Liver (tissue), 9 donors: ENCODE data around the gene ZEB1. TPM values are rescaled to one million over a fixed set of nuclear protein-coding genes. Genes with fewer than 3 reads are reported as not detected.

Experiments used
- DNase-seq: peaks from one replicate; pipeline ENCODE4 v3.0.0-alpha.2; 2017; ENCODE audit warnings: low spot score
- H3K27ac ChIP-seq, 2 donors: one replicate each; pipeline ENCODE4 v1.7.0; 2013; ENCODE audit warnings: inconsistent platforms in 2 of 2, low read length in 2 of 2, control low read depth in 1 of 2, low read depth in 1 of 2, mild to moderate bottlenecking in 1 of 2
- H3K27me3 ChIP-seq, 4 donors: one replicate each; pipeline versions ENCODE4 v1.6.1 to v1.7.0; 2013; ENCODE audit warnings: low read length in 3 of 4, inconsistent platforms in 1 of 4, mild to moderate bottlenecking in 1 of 4, moderate library complexity in 1 of 4; ENCODE audit not compliant: control insufficient read depth in 4 of 4, insufficient read depth in 4 of 4
- H3K36me3 ChIP-seq, 4 donors: one replicate each; pipeline versions ENCODE4 v1.6.1 to v1.7.0; 2013; ENCODE audit warnings: low read length in 3 of 4, mild to moderate bottlenecking in 3 of 4, low read depth in 1 of 4, moderate library complexity in 1 of 4; ENCODE audit not compliant: control insufficient read depth in 4 of 4, insufficient read depth in 3 of 4
- H3K4me1 ChIP-seq, 4 donors: one replicate each; pipeline versions ENCODE4 v1.6.1 to v1.7.0; 2013; ENCODE audit warnings: low read length in 3 of 4, mild to moderate bottlenecking in 3 of 4, moderate library complexity in 1 of 4; ENCODE audit not compliant: control insufficient read depth in 4 of 4, insufficient read depth in 4 of 4
- H3K4me3 ChIP-seq, 3 donors: one replicate each; pipeline versions ENCODE4 v1.6.1 to v1.7.0; 2013; ENCODE audit warnings: low read length in 3 of 3, control low read depth in 1 of 3, low read depth in 1 of 3, mild to moderate bottlenecking in 1 of 3
- H3K9ac ChIP-seq, 2 donors: one replicate each; pipeline ENCODE4 v1.7.0; 2013; ENCODE audit warnings: low read length in 2 of 2, mild to moderate bottlenecking in 2 of 2, moderate library complexity in 2 of 2, control low read depth in 1 of 2, low read depth in 1 of 2
- H3K9me3 ChIP-seq, 4 donors: one replicate each; pipeline versions ENCODE4 v1.6.1 to v1.7.0; 2013; ENCODE audit warnings: low read length in 3 of 4; ENCODE audit not compliant: control insufficient read depth in 4 of 4
- ATF3 ChIP-seq: IDR thresholded peaks from 2 replicates; pipeline ENCODE4 v1.6.1; 2016; ENCODE audit warnings: antibody characterized with exemption
- CTCF ChIP-seq: fragments of 150-350 bp; IDR thresholded peaks from 2 replicates; pipeline ENCODE4 v1.5.1; 2017; ENCODE audit warnings: improper control_type of control experiment, low read depth, low read length; ENCODE audit not compliant: missing input control
- EGR1 ChIP-seq, 2 donors: IDR thresholded peaks; 2 replicates each; pipeline ENCODE4 v1.6.1; 2016 to 2018; ENCODE audit warnings: antibody characterized with exemption in 2 of 2, low read depth in 2 of 2
- FOXA1 ChIP-seq: IDR thresholded peaks from 2 replicates; pipeline ENCODE4 v1.6.1; 2016; ENCODE audit warnings: antibody characterized with exemption
- FOXA2 ChIP-seq: IDR thresholded peaks from 2 replicates; pipeline ENCODE4 v1.6.1; 2016; ENCODE audit warnings: antibody characterized with exemption
- GABPA ChIP-seq, 2 donors: IDR thresholded peaks in 1 of 2; conservative IDR thresholded peaks in 1 of 2; 2 replicates each; pipeline ENCODE4 v1.6.1; 2016; ENCODE audit warnings: antibody characterized with exemption in 2 of 2, mild to moderate bottlenecking in 1 of 2, moderate library complexity in 1 of 2
- HNF4A ChIP-seq, 2 donors: conservative IDR thresholded peaks; 2 replicates each; pipeline ENCODE4 v1.6.1; 2016; ENCODE audit warnings: antibody characterized with exemption in 2 of 2, mild to moderate bottlenecking in 2 of 2
- HNF4G ChIP-seq: IDR thresholded peaks from 2 replicates; pipeline ENCODE4 v1.6.1; 2016; ENCODE audit warnings: antibody characterized with exemption
- JUND ChIP-seq, 2 donors: IDR thresholded peaks; 2 replicates each; pipeline ENCODE4 v1.6.1; 2016; ENCODE audit warnings: antibody characterized with exemption in 2 of 2
- MAX ChIP-seq: IDR thresholded peaks from 2 replicates; pipeline ENCODE4 v1.6.1; 2016; ENCODE audit warnings: antibody characterized with exemption
- NR2F2 ChIP-seq: IDR thresholded peaks from 2 replicates; pipeline ENCODE4 v1.6.1; 2016; ENCODE audit warnings: antibody characterized with exemption
- RAD21 ChIP-seq, 2 donors: IDR thresholded peaks; 2 replicates each; pipeline ENCODE4 v1.6.1; 2016; ENCODE audit warnings: antibody characterized with exemption in 2 of 2, mild to moderate bottlenecking in 2 of 2
- REST ChIP-seq: IDR thresholded peaks from 2 replicates; pipeline ENCODE4 v1.6.1; 2016; ENCODE audit warnings: antibody characterized with exemption, mild to moderate bottlenecking
- RXRA ChIP-seq, 2 donors: IDR thresholded peaks; 2 replicates each; pipeline ENCODE4 v1.6.1; 2017 to 2018; ENCODE audit warnings: antibody characterized with exemption in 2 of 2, mild to moderate bottlenecking in 1 of 2
- TAF1 ChIP-seq: conservative IDR thresholded peaks from 2 replicates; pipeline ENCODE4 v1.6.1; 2016; ENCODE audit warnings: antibody characterized with exemption, mild to moderate bottlenecking
- YY1 ChIP-seq: IDR thresholded peaks from 2 replicates; pipeline ENCODE4 v1.6.1; 2016; ENCODE audit warnings: antibody characterized with exemption, mild to moderate bottlenecking
- ZBTB33 ChIP-seq: IDR thresholded peaks from 2 replicates; pipeline ENCODE4 v1.6.1; 2016; ENCODE audit warnings: antibody characterized with exemption
- WGBS: extraction: QIAGEN DNeasy Blood & Tissue Kit; methylation state at CpG from one replicate; pipeline ENCODE4 v1.1.7; 2013; 5-methylcytosine and 5-hydroxymethylcytosine counted together
- polyA plus RNA-seq, 2 donors: library from polyadenylated mRNA; stranded (reverse) in 1 of 2; unstranded in 1 of 2; fragments of 200-250 nt in 1 of 2; fragments of >200 nt in 1 of 2; fragmentation: Nextera tagmentation in 1 of 2; extraction: Ambion mirVana in 1 of 2; gene quantifications; one replicate each; pipeline versions ENCODE4 v1.2.1 to v1.2.3, GENCODE V29; 2013 to 2015
- total RNA-seq, 2 donors: library from RNA; depleted of rRNA; stranded (reverse); fragments of >200 nt; gene quantifications; one replicate each; pipeline ENCODE4 v1.2.3, GENCODE V29; 2014
- donor health status: healthy.
- donor health status: healthy.
- donor health status: healthy.
- donor health status: healthy.
- donor health status: healthy.

Gene ZEB1
- total and polyA plus RNA-seq, 4 donors = 3.2 to 19.6 (median 6.5) TPM

GRCh38 chr10:31320550-31321211 is 1.7 kb downstream of the ZEB1 start:
- no peak for DNase-seq
- Histone ChIP-seq H3K27ac (peak overlapping the region; percentile 91 to 95), H3K9me3 (no peaks in the 10 kb centered on the region), H3K9ac (peak overlapping the region; percentile 32 to 80), H3K4me1 (peaks cover 0 to 15% (median 3%) of the 10 kb centered on the region in 4 donors), H3K4me3 (peak overlapping the region; percentile 78 to 97 (median 80)), H3K27me3 (no peaks in the 10 kb centered on the region), H3K36me3 (no peaks in the 10 kb centered on the region)
- TF ChIP-seq MAX = peak; percentile 6
- no peak for TF ChIP-seq EGR1 (IDR thresholded peaks at IDR 0.05; ENCODE audit: low read depth in 2 of 2)
- no peak for TF ChIP-seq RXRA (IDR thresholded peaks at IDR 0.05)
- peak in 1 of 2 donors; percentile 5 for TF ChIP-seq RAD21 (IDR thresholded peaks at IDR 0.05)
- peak; percentile 72 for TF ChIP-seq YY1
- peak; percentile 28 for TF ChIP-seq REST
- WGBS = under 1% methylated on average over 43 of the region's 43 CpGs

- Histone ChIP-seq H3K4me3 (peak overlapping the region; percentile 78 to 97 (median 80)), H3K27ac (peak overlapping the region; percentile 91 to 95), H3K9ac (peak overlapping the region; percentile 3 to 80), H3K4me1 (peaks cover 0 to 15% (median 4%) of the 10 kb centered on the region in 4 donors), H3K27me3 (no peaks in the 10 kb centered on the region), H3K9me3 (no peaks in the 10 kb centered on the region), H3K36me3 (no peaks in the 10 kb centered on the region)
- no peak for TF ChIP-seq HNF4A (conservative IDR thresholded peaks at IDR 0.05)
- TF ChIP-seq EGR1 (IDR thresholded peaks at IDR 0.05; ENCODE audit: low read depth in 2 of 2) = no peak
- no peak for TF ChIP-seq JUND (IDR thresholded peaks at IDR 0.05)
- TF ChIP-seq TAF1 = no peak
- TF ChIP-seq FOXA2 = no peak
- no peak for TF ChIP-seq RXRA (IDR thresholded peaks at IDR 0.05)
- TF ChIP-seq RAD21 (IDR thresholded peaks at IDR 0.05) = no peak
- TF ChIP-seq ZBTB33 = no peak
- TF ChIP-seq REST = no peak
- no peak for TF ChIP-seq FOXA1
- no peak for TF ChIP-seq CTCF
- TF ChIP-seq YY1 = no peak
- no peak for TF ChIP-seq HNF4G
- TF ChIP-seq MAX = no peak
- TF ChIP-seq NR2F2 = no peak
- TF ChIP-seq ATF3 = no peak
- no peak for TF ChIP-seq GABPA (IDR thresholded peaks at IDR 0.05 in 1 of 2, conservative IDR thresholded peaks at IDR 0.05 in 1 of 2)
- no peak for DNase-seq
- 21% methylated on average over 10 of the region's 10 CpGs for WGBS
Measured at GRCh38 chr10:31321396-31321941, 2.5 kb downstream of the ZEB1 start.
